ENCODE data around the gene ASRGL1.

ASRGL1 gene

GRCh38 chr11:62387381-62387780 is 50.1 kb downstream of the ASRGL1 start:
- TF ChIP-seq PATZ1 (CRISPR knock-in tag; IDR thresholded peaks at IDR 0.05; ENCODE audit: borderline replicate concordance) (no peak), ZFP3 (CRISPR knock-in tag; IDR thresholded peaks at IDR 0.05) (no peak), OSR1 (CRISPR knock-in tag; IDR thresholded peaks at IDR 0.05) (no peak), CSRNP3 (CRISPR knock-in tag; IDR thresholded peaks at IDR 0.05) (no peak), GLIS3 (CRISPR knock-in tag; IDR thresholded peaks at IDR 0.05) (no peak), ARNTL (CRISPR knock-in tag; IDR thresholded peaks at IDR 0.05; ENCODE audit: borderline replicate concordance, low read depth) (no peak), CREB5 (CRISPR knock-in tag; IDR thresholded peaks at IDR 0.05; ENCODE audit: low read depth) (no peak)

GRCh38 chr11:62388999-62389398 is 51.8 kb downstream of the ASRGL1 start:
- ATAC-seq, result no peak

More at GRCh38 chr11:62387381-62387780, 50.1 kb downstream of the ASRGL1 start:
- no peak for ATAC-seq

GRCh38 chr11:62390237-62390636 is 53.0 kb downstream of the ASRGL1 start:
- TF ChIP-seq ZNF565 (CRISPR knock-in tag; conservative IDR thresholded peaks at IDR 0.05; ENCODE audit: low read depth), result no peak
- TF ChIP-seq POU6F1 (CRISPR knock-in tag; IDR thresholded peaks at IDR 0.05; ENCODE audit: borderline replicate concordance, low read depth), result no peak
- TF ChIP-seq OSR1 (CRISPR knock-in tag; IDR thresholded peaks at IDR 0.05), result no peak
- TF ChIP-seq CSDC2 (CRISPR knock-in tag; IDR thresholded peaks at IDR 0.05), result no peak
- TF ChIP-seq TOX (CRISPR knock-in tag; IDR thresholded peaks at IDR 0.05; ENCODE audit: borderline replicate concordance), result no peak
- no peak for TF ChIP-seq TSHZ2 (CRISPR knock-in tag; IDR thresholded peaks at IDR 0.05)
- TF ChIP-seq ZC3H10 (CRISPR knock-in tag; IDR thresholded peaks at IDR 0.05), result no peak
- no peak for TF ChIP-seq ZFP30 (CRISPR knock-in tag; IDR thresholded peaks at IDR 0.05)
- no peak for TF ChIP-seq ARNTL (CRISPR knock-in tag; IDR thresholded peaks at IDR 0.05; ENCODE audit: borderline replicate concordance, low read depth)
- no peak for TF ChIP-seq ZNF70 (CRISPR knock-in tag; IDR thresholded peaks at IDR 0.05)
- no peak for TF ChIP-seq TCF4 (CRISPR knock-in tag; IDR thresholded peaks at IDR 0.05; ENCODE audit: borderline replicate concordance)
- no peak for TF ChIP-seq SNAI2 (CRISPR knock-in tag; IDR thresholded peaks at IDR 0.05)
- no peak for TF ChIP-seq RARB (CRISPR knock-in tag; IDR thresholded peaks at IDR 0.05)
- TF ChIP-seq ZNF8 (CRISPR knock-in tag; IDR thresholded peaks at IDR 0.05), result no peak
- TF ChIP-seq ISL1 (CRISPR knock-in tag; IDR thresholded peaks at IDR 0.05), result no peak
- no peak for ATAC-seq

More at GRCh38 chr11:62388999-62389398, 51.8 kb downstream of the ASRGL1 start:
- no peak for TF ChIP-seq ZNF70 (CRISPR knock-in tag; IDR thresholded peaks at IDR 0.05)
- TF ChIP-seq OSR1 (CRISPR knock-in tag; IDR thresholded peaks at IDR 0.05), result no peak
- TF ChIP-seq ZC3H10 (CRISPR knock-in tag; IDR thresholded peaks at IDR 0.05), result no peak
- TF ChIP-seq RARB (CRISPR knock-in tag; IDR thresholded peaks at IDR 0.05), result no peak
- TF ChIP-seq ZFP30 (CRISPR knock-in tag; IDR thresholded peaks at IDR 0.05), result no peak
- no peak for TF ChIP-seq ZFP3 (CRISPR knock-in tag; IDR thresholded peaks at IDR 0.05)
- no peak for TF ChIP-seq ARNTL (CRISPR knock-in tag; IDR thresholded peaks at IDR 0.05; ENCODE audit: borderline replicate concordance, low read depth)
- TF ChIP-seq BACH2 (CRISPR knock-in tag; IDR thresholded peaks at IDR 0.05; ENCODE audit: borderline replicate concordance), result no peak
- no peak for TF ChIP-seq ZNF8 (CRISPR knock-in tag; IDR thresholded peaks at IDR 0.05)
- TF ChIP-seq TCF4 (CRISPR knock-in tag; IDR thresholded peaks at IDR 0.05; ENCODE audit: borderline replicate concordance), result no peak

All from SK-N-SH treated with all-trans-retinoic acid at 6 μM for 48 hours (cell line).